Stimulated activated CD4-positive, alpha-beta T cell treated with anti-CD3 and anti-CD28 coated beads, TNF-alpha, amount 100 ng/mL, for 1 hour (primary cell): ENCODE data around the gene CYREN.
"Not testable (repeated sequence)": the region's sequence is repeated elsewhere in the genome, so short reads cannot be mapped to it uniquely, and the experiment has no call there.

Source experiments
- DNase-seq, 3 donors: peaks; one replicate each; pipeline ENCODE4 v3.0.0-alpha.2; 2020; ENCODE audit warnings: low read depth in 3 of 3, low spot score in 1 of 3

Gene CYREN

DNA sequence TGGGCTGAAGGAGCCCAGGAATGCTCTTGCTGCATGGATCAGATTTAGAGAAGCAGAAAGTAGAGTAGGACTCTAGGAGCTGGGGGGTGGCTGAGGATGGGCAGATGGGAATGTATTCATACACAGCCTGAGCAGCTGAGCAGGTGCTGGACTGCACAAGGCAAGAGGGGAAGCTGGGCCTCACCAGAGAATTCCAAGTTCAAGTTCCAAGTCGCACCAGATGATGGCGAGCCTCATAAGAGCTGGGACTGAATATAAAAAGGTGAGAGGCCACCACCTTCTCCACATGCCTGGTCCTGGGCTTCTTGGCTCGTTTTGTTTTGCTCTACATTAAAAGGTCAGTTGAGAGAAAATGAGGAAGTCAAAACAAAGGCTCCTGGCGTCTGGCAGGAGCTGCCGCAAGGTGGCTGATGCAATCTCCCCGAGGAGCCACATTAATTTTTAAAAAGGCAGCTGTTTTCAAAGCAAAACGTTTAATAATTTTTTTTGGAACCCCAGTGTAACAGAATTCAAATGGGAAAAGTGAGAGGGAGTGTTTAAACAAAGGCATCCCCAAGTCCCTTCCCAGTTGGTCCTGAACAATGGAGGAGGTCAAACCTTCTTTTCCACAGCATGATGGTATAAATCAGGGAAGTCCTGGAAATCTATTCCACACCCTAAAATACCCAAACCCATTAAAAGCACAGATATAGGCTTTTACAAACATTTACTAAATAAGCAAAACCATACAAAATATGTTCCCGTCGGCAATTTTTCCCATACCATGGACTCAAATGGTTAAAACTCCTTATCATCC lies 9.5 kb downstream of the CYREN start:
- DNase-seq, result no peak

GRCh38 chr7:135160098-135160857 lies 10.2 kb downstream of the CYREN start:
- DNase-seq, result no peak

- no peak for DNase-seq
Measured at GRCh38 chr7:135159359-135160085, 11.0 kb downstream of the CYREN start.

DNA sequence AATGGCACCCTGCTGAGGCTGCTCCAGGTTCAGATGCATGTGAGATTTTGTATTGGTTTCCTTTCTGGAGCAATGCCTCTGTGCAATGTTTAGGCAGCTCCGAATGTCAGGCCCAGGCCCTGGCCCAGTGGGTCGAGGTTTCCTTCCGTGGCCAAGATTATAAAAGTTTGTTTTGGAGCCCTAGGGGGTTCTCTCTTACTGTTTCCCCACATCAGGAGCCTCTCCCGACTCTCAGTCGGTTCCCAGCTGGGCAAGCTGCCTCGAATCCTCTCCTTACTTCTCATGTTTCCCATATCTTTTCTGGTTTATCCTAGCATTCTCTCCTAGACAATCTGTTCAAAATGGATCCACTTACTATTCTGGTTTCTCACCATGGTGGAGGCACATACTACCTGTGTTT lies 11.6 kb downstream of the CYREN start:
- no peak for DNase-seq

GRCh38 chr7:135158141-135158655 lies 12.3 kb downstream of the CYREN start:
- no peak for DNase-seq

DNA sequence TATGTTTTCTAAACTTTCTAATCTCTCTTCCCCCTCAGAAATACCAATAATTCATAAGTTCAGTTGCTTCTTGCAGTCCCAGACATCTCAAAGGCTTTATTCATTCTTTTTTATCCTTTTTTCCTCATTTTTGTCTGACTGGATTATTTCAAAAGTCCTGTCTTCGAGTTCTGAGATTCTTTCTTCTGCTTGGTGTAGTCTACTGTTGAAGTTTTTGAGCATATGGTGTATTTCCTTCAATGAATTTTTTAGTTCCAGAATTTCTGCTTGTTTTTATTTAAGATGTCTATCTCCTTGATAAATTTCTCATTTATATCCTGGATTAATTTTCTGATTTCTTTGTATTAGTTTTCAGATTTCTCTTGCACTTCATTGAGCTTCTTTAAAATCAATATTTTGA lies 14.2 kb downstream of the CYREN start:
- DNase-seq, result no peak

DNA sequence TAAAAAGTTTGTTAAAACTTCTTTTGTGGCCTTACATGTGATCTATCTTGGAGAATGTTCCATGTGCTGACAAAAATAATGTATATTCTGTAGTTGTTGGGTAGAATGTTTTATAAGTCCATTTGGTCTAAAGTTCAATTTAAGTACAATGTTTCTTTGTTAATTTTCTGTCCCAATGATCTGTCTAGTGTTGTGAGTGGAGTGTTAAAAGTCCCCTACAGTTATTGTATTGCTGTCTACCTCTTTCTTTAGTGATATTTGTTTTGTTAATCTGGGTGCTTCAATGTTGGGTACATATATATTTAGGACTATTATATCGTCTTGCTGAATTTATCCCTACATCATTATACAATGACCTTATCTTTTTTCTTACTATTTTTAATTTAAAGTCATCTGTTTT lies 15.8 kb downstream of the CYREN start:
- DNase-seq, result no peak

DNA sequence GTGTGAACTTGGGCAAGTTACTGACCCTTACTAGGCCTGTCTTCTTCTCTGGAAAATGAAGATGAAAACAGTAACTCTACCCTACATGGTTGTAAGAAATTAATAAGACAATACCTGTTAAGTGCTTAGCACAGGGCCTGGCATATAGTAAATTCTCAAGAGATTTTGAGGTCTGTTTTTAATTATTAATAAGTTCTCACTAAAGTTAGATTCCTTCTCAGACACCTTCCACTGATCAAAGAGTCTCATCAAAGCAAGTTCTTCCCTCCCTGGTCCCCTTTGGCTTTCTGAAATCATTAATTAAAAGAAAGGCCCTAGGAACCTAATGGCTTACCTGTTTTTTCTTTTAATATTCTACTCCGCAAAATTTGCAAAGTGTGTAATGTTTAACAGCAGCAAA lies 18.1 kb downstream of the CYREN start:
- DNase-seq, result no peak

DNA sequence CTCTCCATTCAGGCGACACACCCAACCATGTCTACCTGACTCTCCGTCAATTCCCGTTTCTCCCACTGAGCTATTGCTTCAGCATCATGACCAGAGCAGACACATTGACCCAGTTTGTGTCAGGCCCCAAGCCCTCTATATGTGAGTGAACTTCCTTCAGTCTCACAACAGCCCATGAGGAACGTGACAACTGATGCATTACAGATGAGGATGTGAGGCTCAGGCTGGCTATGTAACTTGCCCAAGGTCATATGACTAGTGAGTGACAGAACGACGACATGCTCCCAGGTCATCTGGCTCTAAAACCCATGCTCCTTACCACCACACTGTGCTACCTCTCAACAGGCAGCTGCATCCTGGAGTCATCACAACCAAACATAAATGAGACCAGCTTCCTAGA lies 19.0 kb downstream of the CYREN start:
- no peak for DNase-seq

GRCh38 chr7:135151132-135151531 lies 19.4 kb downstream of the CYREN start:
- no peak for DNase-seq

GRCh38 chr7:135150072-135150782 lies 20.3 kb downstream of the CYREN start:
- no peak for DNase-seq

DNA sequence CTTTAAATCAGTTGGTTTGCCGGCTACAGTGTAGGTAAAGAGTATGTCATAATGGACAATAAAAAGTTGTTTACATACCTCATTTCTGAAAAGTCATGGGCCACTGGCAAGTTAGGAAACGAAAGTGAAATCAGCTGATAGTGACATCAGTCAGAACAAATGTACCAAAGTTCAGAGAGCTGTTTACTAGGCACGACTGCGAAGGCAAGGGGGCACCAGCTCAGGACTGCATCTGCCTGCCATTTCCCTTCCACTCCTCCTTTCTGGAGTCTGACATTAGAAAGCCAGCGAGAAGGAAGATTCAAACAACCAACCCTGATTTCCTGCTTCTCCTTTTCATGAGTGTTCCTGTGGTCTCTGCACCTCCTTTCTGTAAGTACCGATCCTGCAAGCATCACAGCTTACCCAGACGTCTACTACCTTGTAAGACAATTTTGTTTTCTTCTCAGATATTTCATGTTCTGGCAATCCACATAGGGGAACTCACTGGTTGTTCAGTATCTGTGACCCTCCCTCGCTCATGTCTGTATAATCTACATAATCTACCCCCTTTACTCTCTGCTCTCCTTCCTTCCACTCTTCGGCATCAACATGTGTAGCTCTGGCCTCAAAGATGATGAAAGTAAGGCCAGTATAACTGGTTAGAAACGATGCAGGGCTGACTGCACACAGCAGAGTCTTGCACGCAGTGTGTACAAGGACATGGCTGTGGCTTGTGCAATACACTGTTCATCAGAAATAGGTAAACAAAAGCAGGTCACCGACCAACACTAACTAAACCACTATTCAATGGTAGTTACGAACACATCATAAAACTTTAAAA lies 22.4 kb downstream of the CYREN start, which contains the start of gene TMEM140:
Gene TMEM140, plus strand, starts transcription at position 174 of the 823 bp plus-strand sequence. CDS start 16,370 bp downstream, outside the sequence.
- peak in 1 of 3 donors; percentile 28 for DNase-seq

DNA sequence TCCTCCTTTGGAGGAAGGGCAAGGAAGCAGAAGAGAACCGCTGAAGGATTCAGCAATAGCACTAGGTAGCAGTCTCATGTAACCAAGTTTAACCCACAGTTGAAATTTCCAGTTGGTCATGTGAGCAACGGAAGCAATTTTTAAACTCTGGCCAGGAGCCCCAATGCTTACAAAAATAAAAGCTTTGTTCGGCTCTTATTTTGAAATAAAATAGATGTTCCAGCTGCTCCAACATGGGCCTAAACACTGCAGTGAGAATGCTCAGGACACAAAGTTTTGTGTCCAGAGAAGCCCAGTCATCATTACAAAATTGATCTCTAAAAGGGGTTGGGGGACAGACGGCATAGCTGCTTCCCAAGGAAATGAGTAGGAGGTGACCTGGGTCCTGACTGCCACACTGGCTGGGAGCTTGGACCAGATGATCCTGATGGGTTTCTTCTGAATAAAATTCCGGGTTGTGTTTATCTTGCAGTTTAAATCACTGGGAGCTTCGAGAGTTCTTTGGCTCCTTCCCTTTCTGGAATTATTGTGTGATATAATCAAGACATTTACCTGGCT lies 23.1 kb downstream of the CYREN start:
- DNase-seq, result no peak

GRCh38 chr7:135143885-135144668 lies 26.4 kb downstream of the CYREN start:
- no peak for DNase-seq

GRCh38 chr7:135129579-135129978 lies 40.9 kb downstream of the CYREN start:
- no peak for DNase-seq

DNA sequence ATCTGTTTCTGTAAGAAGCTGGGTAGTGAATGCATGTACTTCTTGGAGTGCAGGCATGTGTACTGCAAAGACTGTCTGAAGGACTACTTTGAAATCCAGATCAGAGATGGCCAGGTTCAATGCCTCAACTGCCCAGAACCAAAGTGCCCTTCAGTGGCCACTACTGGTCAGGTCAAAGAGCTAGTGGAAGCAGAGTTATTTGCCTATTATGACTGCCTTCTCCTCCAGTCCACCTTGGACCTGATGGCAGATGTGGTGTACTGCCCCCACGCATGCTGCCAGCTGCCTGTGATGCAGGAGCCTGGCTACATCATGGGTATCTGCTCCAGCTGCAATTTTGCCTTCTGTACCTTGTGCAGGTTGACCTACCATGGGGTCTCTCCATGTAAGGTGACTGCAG lies 41.6 kb downstream of the CYREN start:
- DNase-seq, result no peak

DNA sequence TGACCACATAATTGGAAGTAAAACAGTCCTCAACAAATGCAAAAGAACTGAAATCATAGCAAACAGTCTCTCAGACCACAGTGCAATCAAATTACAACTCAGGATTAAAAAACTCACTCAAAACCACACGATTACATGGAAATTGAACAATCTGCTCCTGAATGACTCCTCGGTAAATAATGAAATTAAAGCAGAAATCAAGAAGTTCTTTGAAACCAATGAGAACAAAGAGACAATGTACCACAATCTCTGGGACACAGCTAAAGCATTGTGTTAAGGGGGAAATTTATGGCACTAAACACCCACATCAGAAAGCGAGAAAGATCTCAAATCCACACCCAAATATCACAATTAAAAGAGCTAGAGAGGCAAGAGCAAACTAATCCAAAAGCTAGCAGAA lies 45.9 kb downstream of the CYREN start:
- DNase-seq, result not testable (repeated sequence)

- no peak for DNase-seq
Measured at GRCh38 chr7:135121868-135122267, 48.6 kb downstream of the CYREN start.

DNA sequence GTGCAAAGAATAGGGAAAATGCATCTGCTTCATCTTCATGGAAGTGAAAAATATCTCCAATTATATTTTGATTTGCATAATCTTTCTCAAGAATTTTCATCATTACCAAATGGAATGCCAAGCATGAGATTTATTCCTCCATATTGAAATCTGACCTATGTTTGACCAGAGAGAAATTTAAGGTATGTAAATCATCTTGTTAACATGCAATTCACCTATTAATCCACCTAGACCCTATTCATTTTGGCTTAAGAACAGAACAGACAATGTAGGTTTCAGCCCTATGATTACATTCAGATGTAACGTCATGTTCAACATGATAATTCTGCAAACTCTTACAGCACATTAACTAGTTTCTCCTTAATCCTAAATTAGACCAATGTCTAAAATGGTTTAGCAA lies 53.4 kb downstream of the CYREN start:
- no peak for DNase-seq
